HepG2 (cell line): ENCODE results near the gene PGC. TPM values are rescaled to one million over a fixed set of nuclear protein-coding genes. Genes with fewer than 3 reads are reported as not detected.
A peak's percentile ranks its signal among the peaks of the same experiment; 100 is the strongest.

ENCODE experiments used
- ATAC-seq: fragments of 200-7000 bp; cut with Tn5 transposase; 3 replicates; pipeline ENCODE4 v1.9.1; 2020; ENCODE audit warnings: mild to moderate bottlenecking, moderate library complexity
- BruUV-seq: library from RNA; stranded (reverse); fragments of 400-500 nt; replicated peaks from 2 replicates; lab custom pipeline; 2021; lab: Mats Ljungman, UMichigan
- CTCF ChIA-PET: fragments of 300-600 bp; formaldehyde crosslinking; extraction: SDS; loops from one replicate; lab custom pipeline; 2021; ENCODE audit warnings: low total read pairs, inconsistent platforms, low intra/inter-chr PET ratio; lab: Yijun Ruan, JAX
- POLR2A ChIA-PET: fragments of 350-600 bp; sonication (Branson Sonifier 250); formaldehyde crosslinking; loops from one replicate; lab custom pipeline; 2020; ENCODE audit warnings: antibody characterized with exemption, inconsistent platforms; lab: Yijun Ruan, JAX
- DNase-seq: peaks from one replicate; pipeline ENCODE4 v3.0.0-alpha.2; 2015; ENCODE audit warnings: low spot score
- FAIRE-seq: peaks from 3 replicates; lab custom pipeline; 2011; peaks lifted over from hg19 to GRCh38; lab: Jason Lieb, UNC
- H2AFZ ChIP-seq: one replicate; pipeline ENCODE4 v1.6.1; 2011; ENCODE audit warnings: low read length, inconsistent platforms
- H3K27ac ChIP-seq: fragments of 300-600 bp; 3 replicates; pipeline ENCODE4 v1.8.0; 2011; ENCODE audit warnings: mixed run types, mild to moderate bottlenecking, mixed read lengths, low read length, inconsistent platforms; ENCODE audit not compliant: insufficient read depth; ENCODE audit errors: extremely low read length
- H3K27me3 ChIP-seq, 2 experiments: fragments of 200-600 bp in 1 of 2; 2 replicates in 1 of 2; 3 replicates in 1 of 2; pipeline versions ENCODE4 v1.6.0 to v1.8.0; 2011; ENCODE audit warnings: low read length in 2 of 2, mild to moderate bottlenecking in 2 of 2, moderate library complexity in 2 of 2, inconsistent platforms in 1 of 2; ENCODE audit not compliant: insufficient read depth in 2 of 2, control insufficient read depth in 1 of 2
- H3K36me3 ChIP-seq, 2 experiments: fragments of 200-600 bp in 1 of 2; replicated peaks in 1 of 2; 2 replicates in 1 of 2; 3 replicates in 1 of 2; pipeline versions ENCODE4 v1.5.1 to v1.8.0; 2011; ENCODE audit warnings: low read length in 2 of 2, inconsistent platforms in 1 of 2; ENCODE audit not compliant: insufficient read depth in 2 of 2, control insufficient read depth in 1 of 2
- H3K4me1 ChIP-seq: 2 replicates; pipeline ENCODE4 v1.5.1; 2012; ENCODE audit warnings: low read length, inconsistent platforms; ENCODE audit not compliant: insufficient read depth
- H3K4me2 ChIP-seq: 2 replicates; pipeline ENCODE4 v1.6.0; 2011; ENCODE audit warnings: low read depth, low read length, inconsistent platforms
- H3K4me3 ChIP-seq, 3 experiments: fragments of 200-600 bp in 1 of 3; sonication (generic), shearing (Covaris generic) in 1 of 3; replicated peaks in 1 of 3; 2 replicates each; pipeline ENCODE4 v1.5.1; 2011 to 2016; ENCODE audit warnings: low read length in 3 of 3, inconsistent platforms in 2 of 3, low read depth in 2 of 3, mild to moderate bottlenecking in 2 of 3, control low read depth in 1 of 3, mixed read lengths in 1 of 3; ENCODE audit not compliant: insufficient read depth in 1 of 3
- H3K79me2 ChIP-seq: one replicate; pipeline ENCODE4 v1.6.1; 2011; ENCODE audit warnings: low read length, inconsistent platforms; ENCODE audit not compliant: insufficient read depth
- H3K9ac ChIP-seq: 2 replicates; pipeline ENCODE4 v1.6.0; 2011; ENCODE audit warnings: mild to moderate bottlenecking, low read depth, low read length, inconsistent platforms; ENCODE audit not compliant: insufficient read depth
- H3K9me3 ChIP-seq: 2 replicates; pipeline ENCODE4 v1.5.1; 2012; ENCODE audit warnings: mild to moderate bottlenecking, low read length
- H4K20me1 ChIP-seq: 2 replicates; pipeline ENCODE4 v1.6.0; 2011; ENCODE audit warnings: inconsistent platforms, mild to moderate bottlenecking, low read length, moderate library complexity; ENCODE audit not compliant: insufficient read depth
- BHLHE40 ChIP-seq: IDR thresholded peaks from 2 replicates; pipeline ENCODE4 v1.6.1; 2011; ENCODE audit warnings: low read length, improper control_type of control experiment
- ESRRA ChIP-seq: sonication (generic); formaldehyde crosslinking; IDR thresholded peaks from 2 replicates; pipeline ENCODE4 v1.5.1; 2020; ENCODE audit warnings: mild to moderate bottlenecking, low read depth, missing genetic modification reagents
- FOSL2 ChIP-seq: sonication (generic); formaldehyde crosslinking; IDR thresholded peaks from 2 replicates; pipeline ENCODE4 v1.4.0; 2020; ENCODE audit warnings: missing genetic modification reagents
- MYNN ChIP-seq: sonication (generic); formaldehyde crosslinking; IDR thresholded peaks from 2 replicates; pipeline ENCODE4 v1.4.0; 2020; ENCODE audit warnings: mild to moderate bottlenecking, low read depth, missing genetic modification reagents
- SALL1 ChIP-seq: sonication (generic); formaldehyde crosslinking; IDR thresholded peaks from 2 replicates; pipeline ENCODE4 v1.8.0; 2022; ENCODE audit warnings: mild to moderate bottlenecking, missing genetic modification reagents
- ZBTB46 ChIP-seq: sonication (generic); formaldehyde crosslinking; IDR thresholded peaks from 2 replicates; pipeline ENCODE4 v1.4.0; 2020; ENCODE audit warnings: mild to moderate bottlenecking, missing genetic modification reagents, borderline replicate concordance
- ZNF441 ChIP-seq: sonication (generic); formaldehyde crosslinking; IDR thresholded peaks from 2 replicates; pipeline ENCODE4 v1.7.0; 2021; ENCODE audit warnings: missing genetic modification reagents, borderline replicate concordance
- WGBS: methylation state at CpG from one replicate; pipeline ENCODE4 v1.1.6; 2017; ENCODE audit warnings: low lambda C conversion rate; 5-methylcytosine and 5-hydroxymethylcytosine counted together
- in situ Hi-C: cut with HindIII; loops from 2 replicates; pipeline ENCODE4 v1.10.0; 2017; ENCODE audit warnings: low pct_unique_long_range_greater_than_20kb; ENCODE audit not compliant: extremely low pct_ligation_motif_present
- intact Hi-C: fragments of 100-400 bp; cut with micrococcal nuclease; formaldehyde crosslinking; loops from one replicate; pipeline ENCODE4 v1.10.0; 2022; ENCODE audit not compliant: unreplicated experiment
- polyA plus RNA-seq, 8 experiments: library from polyadenylated mRNA; depleted of rRNA in 3 of 8; stranded (reverse) in 7 of 8; unstranded in 1 of 8; fragments of >200 nt; fragmentation: Illumina TruSeq in 4 of 8; extraction: Trizol in 4 of 8; gene quantifications; 2 replicates each; pipeline versions ENCODE4 v1.2.1 to v1.2.3, GENCODE V29; 2011 to 2016; ENCODE audit warnings: low read depth in 4 of 8, missing spikeins in 1 of 8, mixed read lengths in 1 of 8; ENCODE audit not compliant: insufficient read depth in 1 of 8
- total RNA-seq, 5 experiments: library from RNA; depleted of rRNA; stranded (reverse); fragments of >200 nt; fragmentation: Illumina TruSeq; extraction: Trizol; gene quantifications; 2 replicates each; pipeline ENCODE4 v1.2.3, GENCODE V29; 2016; ENCODE audit warnings: low read depth in 1 of 5
- TF ChIP-seq, protein P1 (sequence below): sonication (generic); formaldehyde crosslinking; IDR thresholded peaks from 2 replicates; pipeline ENCODE4; 2020; ENCODE audit warnings: missing genetic modification reagents, mild to moderate bottlenecking, borderline replicate concordance

PGC gene
- total and polyA plus RNA-seq, 2 of the 13 experiments (the other 11 are each of a cell fraction or from before 2014, with no cell fraction given): 426 to 502 TPM

- Histone ChIP-seq H4K20me1 (no peaks in the 10 kb centered on the region), H3K4me3 (no peak overlapping the region), H3K9me3 (no peaks in the 10 kb centered on the region), H3K79me2 (no peaks in the 10 kb centered on the region), H3K27me3 (no peaks in the 10 kb centered on the region), H3K9ac (no peak overlapping the region), H3K4me2 (no peak overlapping the region), H2AFZ (no peak overlapping the region), H3K27ac (no peak overlapping the region), H3K4me1 (peaks cover 64% of the 10 kb centered on the region), H3K36me3 (no peaks in the 10 kb centered on the region)
- intact Hi-C loops: no loop called here
- ATAC-seq (peak; percentile 8), DNase-seq (no peak), FAIRE-seq (no peak)
- POLR2A ChIA-PET: interaction anchor here (1.1 to 4.5 kb wide), 6 partner anchors 10 to 30 kb away, joined by 3 to 31 read pairs (median 6); partner anchors contain the start of gene PGC
- 42% methylated on average over 6 of the region's 8 CpGs for WGBS
- no TSS peak for BruUV-seq
- in situ Hi-C loops: no loop called here
- TF ChIP-seq FOSL2 (CRISPR knock-in tag) (peak; percentile 28; the same call in 1 of the 2 replicates), ZBTB46 (no peak)
- CTCF ChIA-PET: no interaction called here
These were observed 10.9 kb upstream of the PGC start for GRCh38 chr6:41757931-41758640.

DNA sequence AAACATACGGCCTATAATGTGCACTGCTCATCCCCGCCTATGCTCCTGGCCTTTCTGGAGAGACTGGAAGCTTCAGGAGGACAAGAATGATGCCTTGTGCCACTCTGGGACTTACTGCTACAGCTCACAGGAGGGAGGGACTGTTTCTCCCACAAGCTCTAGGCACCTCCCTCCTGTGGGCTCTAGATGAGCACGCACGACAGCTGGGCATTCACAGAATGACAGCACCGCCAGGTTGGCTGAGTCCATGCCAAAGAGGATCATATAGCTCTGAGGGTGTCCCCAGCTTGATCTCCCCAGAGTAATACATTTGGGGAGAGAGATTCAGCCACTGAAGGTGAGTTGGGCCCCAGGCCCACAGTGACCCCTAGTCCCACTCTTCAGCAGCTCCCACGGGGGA, 10.1 kb upstream of the PGC start:
- POLR2A ChIA-PET: interaction anchor here (0.8 to 4.5 kb wide), 4 partner anchors 9 to 23 kb away, joined by 3 to 31 read pairs (median 8); partner anchors contain the start of genes FRS3 and PGC
- no peak overlapping the region for H3K27ac ChIP-seq
- FAIRE-seq: no peak
- no peak overlapping the region for H3K9ac ChIP-seq
- H4K20me1 ChIP-seq: no peaks in the 10 kb centered on the region
- no peak for DNase-seq
- no peaks in the 10 kb centered on the region for H3K27me3 ChIP-seq
- no peaks in the 10 kb centered on the region for H3K79me2 ChIP-seq
- intact Hi-C loops: no loop called here
- CTCF ChIA-PET: no interaction called here
- H3K36me3 ChIP-seq: no peaks in the 10 kb centered on the region
- H3K4me2 ChIP-seq: no peak overlapping the region
- H3K4me1 ChIP-seq: peaks cover 64% of the 10 kb centered on the region
- WGBS: 89% methylated on average over 5 of the region's 6 CpGs
- H2AFZ ChIP-seq: no peak overlapping the region
- no TSS peak for BruUV-seq
- TF ChIP-seq MYNN (no peak), ESRRA (CRISPR knock-in tag) (no peak), BHLHE40 (no peak), ZNF441 (no peak), SALL1 (no peak)
- TF ChIP-seq, protein P1, sequence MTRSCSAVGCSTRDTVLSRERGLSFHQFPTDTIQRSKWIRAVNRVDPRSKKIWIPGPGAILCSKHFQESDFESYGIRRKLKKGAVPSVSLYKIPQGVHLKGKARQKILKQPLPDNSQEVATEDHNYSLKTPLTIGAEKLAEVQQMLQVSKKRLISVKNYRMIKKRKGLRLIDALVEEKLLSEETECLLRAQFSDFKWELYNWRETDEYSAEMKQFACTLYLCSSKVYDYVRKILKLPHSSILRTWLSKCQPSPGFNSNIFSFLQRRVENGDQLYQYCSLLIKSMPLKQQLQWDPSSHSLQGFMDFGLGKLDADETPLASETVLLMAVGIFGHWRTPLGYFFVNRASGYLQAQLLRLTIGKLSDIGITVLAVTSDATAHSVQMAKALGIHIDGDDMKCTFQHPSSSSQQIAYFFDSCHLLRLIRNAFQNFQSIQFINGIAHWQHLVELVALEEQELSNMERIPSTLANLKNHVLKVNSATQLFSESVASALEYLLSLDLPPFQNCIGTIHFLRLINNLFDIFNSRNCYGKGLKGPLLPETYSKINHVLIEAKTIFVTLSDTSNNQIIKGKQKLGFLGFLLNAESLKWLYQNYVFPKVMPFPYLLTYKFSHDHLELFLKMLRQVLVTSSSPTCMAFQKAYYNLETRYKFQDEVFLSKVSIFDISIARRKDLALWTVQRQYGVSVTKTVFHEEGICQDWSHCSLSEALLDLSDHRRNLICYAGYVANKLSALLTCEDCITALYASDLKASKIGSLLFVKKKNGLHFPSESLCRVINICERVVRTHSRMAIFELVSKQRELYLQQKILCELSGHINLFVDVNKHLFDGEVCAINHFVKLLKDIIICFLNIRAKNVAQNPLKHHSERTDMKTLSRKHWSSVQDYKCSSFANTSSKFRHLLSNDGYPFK (CRISPR knock-in tag): no peak
- TF ChIP-seq, all 625 proteins: peak for 0
- in situ Hi-C loops: no loop called here
- ATAC-seq: no peak
- Histone ChIP-seq H3K4me3 (no peak overlapping the region), H3K9me3 (no peaks in the 10 kb centered on the region)
